HL-60 (cell line): ENCODE measurements around the gene GSK3B.

Experiments
- POLR2AphosphoS5 ChIP-seq: IDR thresholded peaks from 2 replicates; pipeline ENCODE4 v1.6.1; 2012; ENCODE audit warnings: low read depth
- TF ChIP-seq, protein P1 (sequence below): IDR thresholded peaks from one replicate; pipeline ENCODE4 v1.5.1; 2011; ENCODE audit warnings: low read length, control low read depth, inconsistent platforms; ENCODE audit not compliant: insufficient read depth
- TF ChIP-seq, protein P2 (sequence below): IDR thresholded peaks from 2 replicates; pipeline ENCODE4 v1.6.1; 2012; ENCODE audit warnings: low read depth; ENCODE audit not compliant: insufficient replicate concordance

DNA sequence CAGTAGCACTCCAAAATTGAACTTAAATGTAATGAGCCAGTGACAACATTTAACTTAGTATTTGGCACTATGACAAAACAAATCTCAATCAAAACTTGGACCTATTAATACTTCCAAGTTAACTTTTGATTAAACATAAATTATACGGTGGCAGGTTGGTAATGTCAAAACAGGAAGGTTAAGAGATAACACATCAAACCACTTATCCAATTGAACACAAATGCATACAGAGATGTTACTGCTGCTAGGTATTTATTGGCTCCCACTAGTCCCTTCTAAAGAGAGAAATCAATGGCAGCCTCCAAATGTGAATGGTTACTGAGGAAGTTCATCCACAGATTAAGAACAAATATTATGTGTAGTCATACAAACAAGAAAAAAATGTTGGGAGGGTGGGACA, 1.8 kb downstream of the GSK3B start:
- TF ChIP-seq, protein P1, sequence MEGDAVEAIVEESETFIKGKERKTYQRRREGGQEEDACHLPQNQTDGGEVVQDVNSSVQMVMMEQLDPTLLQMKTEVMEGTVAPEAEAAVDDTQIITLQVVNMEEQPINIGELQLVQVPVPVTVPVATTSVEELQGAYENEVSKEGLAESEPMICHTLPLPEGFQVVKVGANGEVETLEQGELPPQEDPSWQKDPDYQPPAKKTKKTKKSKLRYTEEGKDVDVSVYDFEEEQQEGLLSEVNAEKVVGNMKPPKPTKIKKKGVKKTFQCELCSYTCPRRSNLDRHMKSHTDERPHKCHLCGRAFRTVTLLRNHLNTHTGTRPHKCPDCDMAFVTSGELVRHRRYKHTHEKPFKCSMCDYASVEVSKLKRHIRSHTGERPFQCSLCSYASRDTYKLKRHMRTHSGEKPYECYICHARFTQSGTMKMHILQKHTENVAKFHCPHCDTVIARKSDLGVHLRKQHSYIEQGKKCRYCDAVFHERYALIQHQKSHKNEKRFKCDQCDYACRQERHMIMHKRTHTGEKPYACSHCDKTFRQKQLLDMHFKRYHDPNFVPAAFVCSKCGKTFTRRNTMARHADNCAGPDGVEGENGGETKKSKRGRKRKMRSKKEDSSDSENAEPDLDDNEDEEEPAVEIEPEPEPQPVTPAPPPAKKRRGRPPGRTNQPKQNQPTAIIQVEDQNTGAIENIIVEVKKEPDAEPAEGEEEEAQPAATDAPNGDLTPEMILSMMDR = no peak
- TF ChIP-seq, protein P2, sequence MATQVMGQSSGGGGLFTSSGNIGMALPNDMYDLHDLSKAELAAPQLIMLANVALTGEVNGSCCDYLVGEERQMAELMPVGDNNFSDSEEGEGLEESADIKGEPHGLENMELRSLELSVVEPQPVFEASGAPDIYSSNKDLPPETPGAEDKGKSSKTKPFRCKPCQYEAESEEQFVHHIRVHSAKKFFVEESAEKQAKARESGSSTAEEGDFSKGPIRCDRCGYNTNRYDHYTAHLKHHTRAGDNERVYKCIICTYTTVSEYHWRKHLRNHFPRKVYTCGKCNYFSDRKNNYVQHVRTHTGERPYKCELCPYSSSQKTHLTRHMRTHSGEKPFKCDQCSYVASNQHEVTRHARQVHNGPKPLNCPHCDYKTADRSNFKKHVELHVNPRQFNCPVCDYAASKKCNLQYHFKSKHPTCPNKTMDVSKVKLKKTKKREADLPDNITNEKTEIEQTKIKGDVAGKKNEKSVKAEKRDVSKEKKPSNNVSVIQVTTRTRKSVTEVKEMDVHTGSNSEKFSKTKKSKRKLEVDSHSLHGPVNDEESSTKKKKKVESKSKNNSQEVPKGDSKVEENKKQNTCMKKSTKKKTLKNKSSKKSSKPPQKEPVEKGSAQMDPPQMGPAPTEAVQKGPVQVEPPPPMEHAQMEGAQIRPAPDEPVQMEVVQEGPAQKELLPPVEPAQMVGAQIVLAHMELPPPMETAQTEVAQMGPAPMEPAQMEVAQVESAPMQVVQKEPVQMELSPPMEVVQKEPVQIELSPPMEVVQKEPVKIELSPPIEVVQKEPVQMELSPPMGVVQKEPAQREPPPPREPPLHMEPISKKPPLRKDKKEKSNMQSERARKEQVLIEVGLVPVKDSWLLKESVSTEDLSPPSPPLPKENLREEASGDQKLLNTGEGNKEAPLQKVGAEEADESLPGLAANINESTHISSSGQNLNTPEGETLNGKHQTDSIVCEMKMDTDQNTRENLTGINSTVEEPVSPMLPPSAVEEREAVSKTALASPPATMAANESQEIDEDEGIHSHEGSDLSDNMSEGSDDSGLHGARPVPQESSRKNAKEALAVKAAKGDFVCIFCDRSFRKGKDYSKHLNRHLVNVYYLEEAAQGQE = no peak
- no peak for TF ChIP-seq POLR2AphosphoS5
